Fibroblast of pulmonary artery (primary cell): Measurements from ENCODE around the gene CDH12.
"Not testable (repeated sequence)": the region's sequence is repeated elsewhere in the genome, so short reads cannot be mapped to it uniquely, and the experiment has no call there.

Source experiments
- DNase-seq: peaks from one replicate; pipeline ENCODE4 v3.0.0-alpha.2; 2010; ENCODE audit warnings: low read depth
- H3K4me3 ChIP-seq: replicated peaks from 2 replicates; pipeline ENCODE4 v1.5.1; 2011; ENCODE audit warnings: low read depth, mild to moderate bottlenecking, control low read depth, low read length, moderate library complexity
- CTCF ChIP-seq: IDR thresholded peaks from 2 replicates; pipeline ENCODE4 v1.5.1; 2011; ENCODE audit warnings: mild to moderate bottlenecking, control low read depth, low read length, inconsistent platforms; ENCODE audit errors: missing control alignments

Gene CDH12

GRCh38 chr5:22889720-22890119, 36.6 kb upstream of the CDH12 start:
- DNase-seq = no peak
- H3K4me3 ChIP-seq = no peak overlapping the region
- no peak for TF ChIP-seq CTCF

- TF ChIP-seq CTCF = no peak
Measured at GRCh38 chr5:22887566-22887965, 34.4 kb upstream of the CDH12 start.

GRCh38 chr5:22858911-22859310, 5.8 kb upstream of the CDH12 start:
- not testable (repeated sequence) for DNase-seq, H3K4me3 ChIP-seq

More at GRCh38 chr5:22887566-22887965, 34.4 kb upstream of the CDH12 start:
- no peak for DNase-seq
- no peak overlapping the region for H3K4me3 ChIP-seq

- no peak overlapping the region for H3K4me3 ChIP-seq
- no peak for TF ChIP-seq CTCF
- DNase-seq = no peak
Measured at GRCh38 chr5:22855824-22856223, 2.7 kb upstream of the CDH12 start.

- DNase-seq = no peak
- TF ChIP-seq CTCF = no peak
- H3K4me3 ChIP-seq = no peak overlapping the region
Measured at GRCh38 chr5:22850981-22851380, 2.2 kb downstream of the CDH12 start.

- DNase-seq = no peak
- no peak for TF ChIP-seq CTCF
- no peak overlapping the region for H3K4me3 ChIP-seq
Measured at GRCh38 chr5:22846693-22847092, 6.5 kb downstream of the CDH12 start.

GRCh38 chr5:22844636-22845035, 8.5 kb downstream of the CDH12 start:
- no peak for DNase-seq
- TF ChIP-seq CTCF = no peak
- H3K4me3 ChIP-seq = no peak overlapping the region

- no peak for DNase-seq
- TF ChIP-seq CTCF = no peak
- no peak overlapping the region for H3K4me3 ChIP-seq
Measured at GRCh38 chr5:22844155-22844554, 9.0 kb downstream of the CDH12 start.
